Natural killer cell (primary cell): Measurements from ENCODE around the gene PYCR2. TPM values are rescaled to one million over a fixed set of nuclear protein-coding genes. Genes with fewer than 3 reads are reported as not detected.

Experiments used
- ATAC-seq, 3 donors: fragments of 150-1000 bp in 2 of 3; fragments of 200-7000 bp in 1 of 3; cut with Tn5 transposase; 1 replicate in 1 of 3; 2 replicates in 2 of 3; pipeline ENCODE4 v1.10.0; 2021; ENCODE audit warnings: mild to moderate bottlenecking in 2 of 3, moderate library complexity in 2 of 3
- DNase-seq, 2 donors: peaks; one replicate each; pipeline versions ENCODE4 v3.0.0 to v3.0.0-alpha.2; 2013 to 2021; ENCODE audit warnings: mixed read lengths in 1 of 2
- H3K27ac ChIP-seq: one replicate; pipeline ENCODE4 v1.5.1; 2013; ENCODE audit warnings: mild to moderate bottlenecking, low read length
- H3K27me3 ChIP-seq: one replicate; pipeline ENCODE4 v1.6.1; 2013; ENCODE audit warnings: low read length; ENCODE audit not compliant: control insufficient read depth, insufficient read depth
- H3K36me3 ChIP-seq: one replicate; pipeline ENCODE4 v1.6.1; 2013; ENCODE audit warnings: low read length; ENCODE audit not compliant: control insufficient read depth, insufficient read depth
- H3K4me1 ChIP-seq: one replicate; pipeline ENCODE4 v1.6.1; 2013; ENCODE audit warnings: low read length; ENCODE audit not compliant: control insufficient read depth, insufficient read depth
- H3K4me3 ChIP-seq: one replicate; pipeline ENCODE4 v1.5.1; 2013; ENCODE audit warnings: low read length
- H3K9me3 ChIP-seq: one replicate; pipeline ENCODE4 v1.6.1; 2013; ENCODE audit warnings: low read length; ENCODE audit not compliant: control insufficient read depth, insufficient read depth
- H3K27ac Mint-ChIP-seq, 2 donors: one replicate each; pipeline ENCODE4 v1.8.0; 2022; ENCODE audit warnings: mild to moderate bottlenecking in 2 of 2, mixed read lengths in 2 of 2, moderate library complexity in 1 of 2
- H3K27me3 Mint-ChIP-seq, 2 donors: one replicate each; pipeline ENCODE4 v1.8.0; 2022; ENCODE audit warnings: low read depth in 2 of 2, mixed read lengths in 2 of 2
- H3K36me3 Mint-ChIP-seq: one replicate; pipeline ENCODE4 v1.8.0; 2022; ENCODE audit warnings: mixed read lengths
- H3K4me1 Mint-ChIP-seq, 2 donors: one replicate each; pipeline ENCODE4 v1.8.0; 2022; ENCODE audit warnings: mixed read lengths in 2 of 2
- H3K4me3 Mint-ChIP-seq: one replicate; pipeline ENCODE4 v1.8.0; 2022; ENCODE audit warnings: mild to moderate bottlenecking, moderate library complexity, mixed read lengths
- H3K9me3 Mint-ChIP-seq, 2 donors: one replicate each; pipeline ENCODE4 v1.8.0; 2022; ENCODE audit warnings: mixed read lengths in 2 of 2
- CTCF ChIP-seq: fragments of 200-600 bp; IDR thresholded peaks from one replicate; pipeline ENCODE4 v1.8.0; 2022; ENCODE audit warnings: antibody characterized with exemption
- WGBS: methylation state at CpG from one replicate; pipeline ENCODE4 v1.1.7; 2013; ENCODE audit warnings: missing lambda C conversion rate; ENCODE audit not compliant: insufficient coverage; 5-methylcytosine and 5-hydroxymethylcytosine counted together
- intact Hi-C: fragments of 100-400 bp; cut with micrococcal nuclease; formaldehyde crosslinking; loops from one replicate; pipeline ENCODE4 v1.14.2; 2022
- total RNA-seq, 4 donors: library from RNA; stranded (reverse); fragments of 120-200 nt in 1 of 4; gene quantifications; one replicate each; pipeline versions ENCODE4 v1.2.3 to v1.2.4, GENCODE V29; 2013 to 2022

The PYCR2 gene
- total RNA-seq, 3 donors from 2014 or later (not counting 1 experiment from before 2014, with no cell fraction given), result 57.7 to 74.5 (median 62.6) TPM

GRCh38 chr1:225908013-225908640 lies 15.9 kb downstream of the PYCR2 start:
- H3K4me1 Mint-ChIP-seq, result peaks cover 9 to 10% of the 10 kb centered on the region in 2 donors
- H3K9me3 Mint-ChIP-seq, result no peaks in the 10 kb centered on the region

GRCh38 chr1:225907341-225907740 lies 16.7 kb downstream of the PYCR2 start:
- H3K4me1 ChIP-seq, result peaks cover 14% of the 10 kb centered on the region
- no peak overlapping the region for H3K4me3 ChIP-seq
- Mint-ChIP-seq H3K9me3 (no peaks in the 10 kb centered on the region), H3K36me3 (no peaks in the 10 kb centered on the region), H3K27ac (no peak overlapping the region), H3K4me1 (peaks cover 9 to 10% of the 10 kb centered on the region in 2 donors), H3K4me3 (no peak overlapping the region), H3K27me3 (no peaks in the 10 kb centered on the region)
- intact Hi-C loops, result no loop called here
- no peaks in the 10 kb centered on the region for H3K27me3 ChIP-seq
- no peak overlapping the region for H3K27ac ChIP-seq
- no peaks in the 10 kb centered on the region for H3K36me3 ChIP-seq
- 95% methylated on average over 7 of the region's 7 CpGs for WGBS
- ATAC-seq, result no peak
- TF ChIP-seq CTCF, result no peak
- no peak for DNase-seq
- H3K9me3 ChIP-seq, result no peaks in the 10 kb centered on the region

More at GRCh38 chr1:225908013-225908640, 15.9 kb downstream of the PYCR2 start:
- Histone ChIP-seq H3K36me3 (no peaks in the 10 kb centered on the region), H3K27ac (no peak overlapping the region), H3K4me1 (peaks cover 14% of the 10 kb centered on the region), H3K9me3 (no peaks in the 10 kb centered on the region), H3K27me3 (no peaks in the 10 kb centered on the region), H3K4me3 (no peak overlapping the region)
- DNase-seq (no peak), ATAC-seq (no peak)
- Mint-ChIP-seq H3K4me3 (no peak overlapping the region), H3K27me3 (no peaks in the 10 kb centered on the region), H3K27ac (no peak overlapping the region), H3K36me3 (no peaks in the 10 kb centered on the region)
- TF ChIP-seq CTCF, result no peak
- intact Hi-C loops, result no loop called here
- WGBS, result 90% methylated on average over 5 of the region's 5 CpGs

- 92% methylated on average over 6 of the region's 6 CpGs for WGBS
- TF ChIP-seq CTCF, result no peak
- Mint-ChIP-seq H3K27ac (no peak overlapping the region), H3K4me3 (no peak overlapping the region), H3K27me3 (no peaks in the 10 kb centered on the region), H3K4me1 (peaks cover 5% of the 10 kb centered on the region in 2 donors), H3K36me3 (no peaks in the 10 kb centered on the region), H3K9me3 (no peaks in the 10 kb centered on the region)
- H3K4me1 ChIP-seq, result peaks cover 9% of the 10 kb centered on the region
- H3K4me3 ChIP-seq, result no peak overlapping the region
- no peak overlapping the region for H3K27ac ChIP-seq
- no peaks in the 10 kb centered on the region for H3K36me3 ChIP-seq
- DNase-seq (no peak), ATAC-seq (no peak)
- no peaks in the 10 kb centered on the region for H3K27me3 ChIP-seq
- no peaks in the 10 kb centered on the region for H3K9me3 ChIP-seq
- intact Hi-C loops, result no loop called here
Observed at GRCh38 chr1:225906467-225906866, 17.6 kb downstream of the PYCR2 start.

GRCh38 chr1:225903623-225904022 lies 20.4 kb downstream of the PYCR2 start:
- Histone ChIP-seq H3K4me3 (no peak overlapping the region), H3K4me1 (peaks cover 6% of the 10 kb centered on the region), H3K36me3 (no peaks in the 10 kb centered on the region), H3K27ac (no peak overlapping the region), H3K9me3 (no peaks in the 10 kb centered on the region), H3K27me3 (no peaks in the 10 kb centered on the region)
- Mint-ChIP-seq H3K4me1 (no peaks in the 10 kb centered on the region), H3K27ac (no peak overlapping the region), H3K9me3 (no peaks in the 10 kb centered on the region), H3K36me3 (no peaks in the 10 kb centered on the region), H3K4me3 (no peak overlapping the region), H3K27me3 (peaks cover 0 to 6% of the 10 kb centered on the region in 2 donors)
- DNase-seq (no peak), ATAC-seq (no peak)
- intact Hi-C loops, result no loop called here
- TF ChIP-seq CTCF, result no peak
- WGBS, result 92% methylated on average over 4 of the region's 4 CpGs
